Small intestine (tissue), 4 donors: ENCODE data around the gene TRIM49C. TPM values are rescaled to one million over a fixed set of nuclear protein-coding genes. Genes with fewer than 3 reads are reported as not detected.

ENCODE experiments used
- polyA plus RNA-seq, 4 donors: library from polyadenylated mRNA; stranded (reverse) in 3 of 4; unstranded in 1 of 4; fragments of 200-250 nt in 3 of 4; fragments of 120-200 nt in 1 of 4; gene quantifications; one replicate each; pipeline versions ENCODE4 v1.2.1 to v1.2.3, GENCODE V29; 2013
- donor health status: healthy with polysubstance abuse.
- donor health status: Bipolar disorder and iron deficiency.
- donor health status: healthy.

Gene TRIM49C
- polyA plus RNA-seq, 4 donors: not detected

Other genes with a start within 250 kb of the TRIM49C start
- gene TRIM49, start 222.5 kb upstream of the TRIM49C start, polyA plus RNA-seq: not detected
- not detected for gene TRIM64B, start 152.6 kb upstream of the TRIM49C start, polyA plus RNA-seq
- gene TRIM49D1, start 108.9 kb upstream of the TRIM49C start, polyA plus RNA-seq: not detected
- gene TRIM49D2, start 107.0 kb upstream of the TRIM49C start, polyA plus RNA-seq: not detected
- not detected for gene TRIM64, start 65.1 kb upstream of the TRIM49C start, polyA plus RNA-seq
- not detected for gene UBTFL1, start 54.8 kb downstream of the TRIM49C start, polyA plus RNA-seq
- gene NAALAD2, start 103.6 kb downstream of the TRIM49C start, polyA plus RNA-seq: 1 to 10 TPM in 1 of 4 donors, under 1 TPM in 1, not detected in 2; 0.39 to 5.5 TPM
- gene CHORDC1, start 191.9 kb downstream of the TRIM49C start, polyA plus RNA-seq: 10 to 100 TPM; 10.5 to 41.8 (median 13.6) TPM